ENCODE results near the gene FCN2.

DNA sequence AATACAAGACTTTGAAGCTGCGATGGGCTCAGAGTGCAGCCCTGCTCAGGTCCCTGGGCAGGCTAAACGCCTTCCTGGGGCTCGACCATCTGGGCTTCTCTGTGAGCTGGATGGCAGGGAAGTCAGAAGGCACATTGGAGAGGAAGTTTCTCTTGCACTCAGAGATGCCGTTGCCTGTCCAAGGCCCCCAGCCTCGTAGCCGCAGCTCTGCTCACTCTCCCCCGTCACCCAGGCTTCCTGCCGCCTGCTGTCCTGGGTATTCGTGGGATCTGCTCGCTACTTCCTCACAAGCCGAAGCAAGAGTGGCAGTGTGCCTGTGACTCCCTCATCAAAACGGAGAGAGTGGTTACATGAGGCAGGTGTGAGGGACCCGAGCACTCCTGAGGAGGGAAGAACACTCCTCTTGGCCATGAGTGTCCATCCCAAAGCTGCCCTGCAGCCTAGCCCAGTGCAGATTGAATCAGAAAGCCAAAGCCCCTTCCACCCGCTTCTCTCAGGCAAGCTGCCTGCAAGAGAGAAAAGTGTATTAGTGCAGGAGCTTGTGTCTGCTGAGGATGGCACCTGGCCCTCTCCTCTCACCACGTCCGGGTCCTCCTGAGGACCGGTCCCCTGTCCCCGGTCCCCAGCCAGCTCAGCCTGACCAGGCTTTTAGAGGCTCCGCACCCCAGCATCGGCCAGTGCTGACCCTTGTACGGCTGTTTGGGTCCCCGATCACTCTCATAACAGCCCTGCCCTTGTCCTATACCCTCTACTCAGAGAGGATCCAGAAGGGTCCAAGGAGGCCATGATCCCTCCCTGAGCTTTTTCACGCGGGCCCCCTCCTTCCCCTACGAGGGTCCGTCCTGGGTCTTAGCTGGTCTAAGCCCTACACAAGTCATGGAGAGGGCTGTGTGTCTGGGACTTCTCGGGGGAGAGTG lies 7.3 kb downstream of the FCN2 start:
- TF ChIP-seq POLR2A (IDR thresholded peaks at IDR 0.05; ENCODE audit: low read length) (no peak), GATA1 (IDR thresholded peaks at IDR 0.05; ENCODE audit: low read depth, low read length) (no peak)
